Muscle of arm (tissue), 12 donors: ENCODE data around the gene QSOX1. TPM values are rescaled to one million over a fixed set of nuclear protein-coding genes. Genes with fewer than 3 reads are reported as not detected.

Experiments
- DNase-seq: peaks from one replicate; pipeline ENCODE4 v3.0.0-alpha.2; 2013
- polyA plus RNA-seq, 12 donors: library from polyadenylated mRNA; unstranded; fragments of 120-200 nt; gene quantifications; one replicate each; pipeline ENCODE4 v1.2.1, GENCODE V29; 2013; ENCODE audit not compliant: insufficient read length in 12 of 12

Gene QSOX1
- polyA plus RNA-seq, 12 donors, result 16.8 to 48.7 (median 25.8) TPM; not detected in 1

GRCh38 chr1:180231936-180232335 lies 77.3 kb downstream of the QSOX1 start:
- no peak for DNase-seq

DNA sequence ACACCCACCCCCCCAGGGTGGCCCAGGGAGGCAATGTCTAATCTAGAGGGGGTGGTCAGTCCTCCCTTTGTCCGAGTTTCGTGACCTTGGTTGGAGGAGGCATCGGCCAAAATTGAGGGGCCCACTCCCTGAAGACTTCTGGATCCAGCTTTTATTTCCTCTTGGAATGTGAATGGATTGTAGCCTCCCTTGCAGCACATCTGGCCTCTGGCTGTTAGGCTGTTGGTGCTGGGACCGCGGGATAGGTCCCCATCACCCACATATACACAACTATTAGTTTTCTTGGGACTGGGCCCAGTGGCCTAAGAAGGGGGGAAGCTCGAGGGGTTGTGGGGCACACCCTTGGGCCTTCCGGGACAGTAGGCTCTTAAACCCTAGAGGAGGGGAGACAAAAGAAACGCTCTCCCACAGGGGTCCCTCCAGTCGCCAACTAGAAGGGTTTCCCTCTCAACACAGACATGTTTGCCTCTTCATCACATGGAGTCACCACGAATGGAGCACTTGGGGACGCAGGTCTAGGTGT lies 77.9 kb downstream of the QSOX1 start:
- no peak for DNase-seq

DNA sequence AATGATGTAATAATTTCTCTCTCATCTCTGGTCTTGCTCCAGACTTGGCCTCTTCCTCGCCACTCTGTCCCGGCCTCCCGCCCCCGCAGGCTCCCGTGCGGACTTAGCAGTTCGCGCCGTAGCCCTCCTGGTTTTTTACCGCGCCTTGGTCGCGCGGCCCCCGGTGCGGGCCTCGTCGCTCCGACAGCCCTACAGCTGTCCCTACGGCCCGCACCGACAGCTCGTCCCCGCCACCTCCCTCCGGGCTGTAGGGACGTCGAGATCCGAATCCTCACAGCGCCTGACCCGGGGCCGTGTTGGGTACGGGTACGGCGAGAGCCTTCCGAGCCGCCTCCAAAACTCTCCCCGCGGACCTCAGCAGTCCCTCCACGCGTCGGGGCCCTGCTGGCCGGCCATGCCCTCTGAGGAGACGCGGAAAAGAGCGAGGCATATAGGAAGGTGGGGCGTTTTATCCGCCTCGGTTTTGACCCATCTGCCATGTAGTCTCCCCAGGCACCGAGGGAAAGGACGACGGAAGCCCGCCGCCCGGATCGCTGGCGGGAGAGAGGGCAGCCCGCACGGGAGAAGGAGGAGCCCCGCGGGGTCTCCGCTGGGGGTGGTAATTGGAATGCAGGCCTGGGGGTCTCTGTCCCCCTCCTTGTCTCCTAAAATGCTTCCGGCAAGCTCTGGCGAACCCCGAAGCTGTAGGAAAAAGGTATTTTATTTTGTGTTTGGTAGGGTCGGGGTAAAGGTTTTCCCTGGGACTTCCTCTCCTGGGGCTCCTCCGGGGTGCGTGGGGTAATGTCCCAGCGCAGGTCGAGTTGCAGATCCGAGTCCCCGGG lies 78.7 kb downstream of the QSOX1 start:
- no peak for DNase-seq

- DNase-seq, result no peak
These were observed 79.9 kb downstream of the QSOX1 start for GRCh38 chr1:180234369-180235076.

GRCh38 chr1:180235077-180235501 lies 80.4 kb downstream of the QSOX1 start:
- DNase-seq, result no peak

DNA sequence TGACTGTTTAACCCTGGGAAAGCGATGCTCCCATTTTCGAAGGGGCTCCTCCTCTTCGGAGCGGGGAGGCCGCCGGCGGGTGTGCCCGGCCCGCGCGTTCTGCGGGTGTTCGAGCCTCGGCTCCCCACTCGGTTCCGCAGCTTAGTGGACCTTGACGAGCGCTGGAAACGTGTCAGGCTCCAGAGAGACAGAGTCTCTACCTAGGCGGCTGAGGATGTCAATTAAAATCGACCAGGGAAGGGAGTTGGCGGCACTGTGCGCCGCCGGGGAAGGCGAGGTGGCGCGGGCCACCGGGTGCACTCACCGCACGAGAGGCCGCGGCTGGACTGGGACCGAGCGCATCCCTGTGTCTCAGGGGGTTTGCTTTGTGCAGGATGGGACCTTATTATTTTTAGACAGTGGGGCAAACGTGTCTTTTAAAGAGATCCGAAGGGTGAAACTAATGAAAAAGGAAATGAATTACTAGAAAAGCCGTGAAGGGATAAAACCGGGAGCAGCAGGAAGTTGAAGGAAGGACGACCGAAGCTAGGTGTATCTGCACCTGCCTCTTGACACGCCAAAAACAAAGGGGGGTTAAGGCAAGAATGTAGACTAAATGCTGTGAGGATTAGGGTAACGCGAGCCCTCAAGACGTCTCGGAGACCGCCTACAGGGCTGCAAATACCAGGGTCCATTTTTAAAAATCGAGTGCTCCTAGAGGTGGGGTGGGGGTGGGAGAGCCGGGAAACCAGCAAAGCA lies 81.0 kb downstream of the QSOX1 start:
- no peak for DNase-seq

DNA sequence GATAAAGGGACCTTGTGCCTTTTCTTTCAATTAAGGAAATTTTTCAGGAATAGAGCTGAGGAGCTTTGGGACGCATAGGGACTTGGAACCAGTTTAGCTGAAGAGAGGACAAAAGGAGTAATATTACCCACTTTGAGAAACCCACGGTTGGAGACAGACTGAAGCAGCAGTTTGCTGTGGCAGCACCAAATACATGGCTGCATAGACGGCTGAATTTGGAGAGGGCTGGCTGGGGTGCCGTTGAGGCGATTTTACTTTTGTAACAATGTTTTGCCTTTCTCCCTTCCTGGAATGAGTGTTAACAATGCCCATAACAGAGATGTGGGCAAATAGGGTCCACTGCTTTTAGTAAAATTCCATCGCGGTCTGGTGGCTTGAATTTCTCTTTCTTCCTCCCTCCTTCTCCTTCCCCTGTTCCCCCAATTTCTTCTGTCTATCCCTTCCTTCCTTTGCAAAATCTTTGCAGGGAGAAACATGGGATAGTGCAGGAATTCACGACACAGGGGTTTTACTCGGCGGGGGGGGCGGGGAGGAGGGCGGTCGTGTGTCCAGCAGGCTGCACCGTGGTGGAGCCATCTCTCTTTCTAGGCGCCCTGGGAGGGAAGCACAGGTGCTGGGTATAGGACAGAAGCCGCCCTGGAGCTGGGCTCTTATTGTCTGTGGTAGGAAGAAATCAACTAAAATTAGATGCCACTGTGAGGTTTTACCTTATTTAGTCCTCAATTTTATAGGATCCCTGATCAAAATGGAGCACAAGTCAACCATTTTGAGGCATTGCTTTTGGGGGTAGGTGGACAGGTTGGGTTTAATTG lies 82.2 kb downstream of the QSOX1 start:
- no peak for DNase-seq

GRCh38 chr1:180237869-180238476 lies 83.3 kb downstream of the QSOX1 start:
- no peak for DNase-seq

DNA sequence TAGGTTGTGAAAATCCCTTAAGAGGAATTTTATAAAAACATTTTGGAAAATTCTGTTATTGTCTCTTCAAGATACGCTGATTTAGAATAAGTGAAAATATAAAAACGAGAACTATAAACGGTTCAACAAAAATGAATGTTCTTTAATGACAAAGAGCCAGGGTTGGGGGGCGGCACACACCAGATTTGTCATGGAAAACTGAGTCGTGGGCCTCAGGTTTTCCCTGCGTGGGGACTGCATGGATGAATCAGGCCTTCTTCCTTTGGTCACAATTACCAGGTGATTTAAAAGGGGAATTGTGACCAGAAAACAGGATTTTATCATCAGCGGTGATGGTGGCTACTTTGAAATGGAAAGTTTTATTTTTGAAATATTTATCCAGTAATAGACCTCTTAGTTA lies 84.0 kb downstream of the QSOX1 start:
- DNase-seq, result no peak

DNA sequence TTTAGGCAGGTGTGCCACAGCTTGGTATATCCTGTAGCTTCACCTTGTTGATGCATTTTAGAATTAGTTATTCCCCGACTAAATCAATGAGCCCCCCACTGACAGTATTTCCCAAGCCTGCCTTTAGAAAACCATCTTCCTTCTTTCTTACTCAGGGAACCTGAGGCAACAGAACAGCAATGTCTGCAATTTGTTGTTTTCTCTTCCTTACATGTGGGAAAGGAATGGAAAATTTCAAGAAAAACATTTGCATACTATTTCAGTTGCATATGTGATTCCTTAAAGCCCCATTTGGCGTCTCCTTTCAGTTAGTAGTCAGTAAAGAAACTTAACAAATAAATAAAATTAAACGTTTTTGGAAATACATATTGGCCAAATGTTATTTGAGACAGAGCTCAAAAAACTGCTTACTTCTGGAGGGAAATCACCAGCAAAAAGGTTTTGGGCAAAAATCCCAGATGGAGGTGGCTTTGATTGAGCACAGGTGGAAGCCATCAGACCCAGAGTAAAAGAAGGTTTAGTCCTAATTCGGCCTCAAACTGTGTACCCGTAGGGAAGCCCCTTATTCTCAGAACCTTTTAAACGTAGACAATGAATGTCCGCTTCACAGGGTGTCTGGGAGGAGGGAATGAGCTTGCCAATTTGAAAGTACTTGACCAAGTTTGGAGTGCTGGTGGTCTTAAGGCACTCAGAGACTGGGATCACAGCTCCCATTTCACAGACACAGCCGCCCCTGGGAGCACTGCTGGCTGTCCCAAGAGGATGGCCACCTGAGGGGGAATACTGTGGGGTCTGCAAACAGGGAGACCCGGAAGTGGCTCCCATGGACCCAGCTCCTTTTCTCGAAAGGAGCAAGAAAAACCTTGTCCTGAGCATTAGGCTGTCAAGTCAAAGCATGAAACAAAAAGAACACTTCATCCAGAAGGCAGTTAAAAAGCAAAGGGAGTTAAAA lies 84.8 kb downstream of the QSOX1 start:
- DNase-seq, result no peak

DNA sequence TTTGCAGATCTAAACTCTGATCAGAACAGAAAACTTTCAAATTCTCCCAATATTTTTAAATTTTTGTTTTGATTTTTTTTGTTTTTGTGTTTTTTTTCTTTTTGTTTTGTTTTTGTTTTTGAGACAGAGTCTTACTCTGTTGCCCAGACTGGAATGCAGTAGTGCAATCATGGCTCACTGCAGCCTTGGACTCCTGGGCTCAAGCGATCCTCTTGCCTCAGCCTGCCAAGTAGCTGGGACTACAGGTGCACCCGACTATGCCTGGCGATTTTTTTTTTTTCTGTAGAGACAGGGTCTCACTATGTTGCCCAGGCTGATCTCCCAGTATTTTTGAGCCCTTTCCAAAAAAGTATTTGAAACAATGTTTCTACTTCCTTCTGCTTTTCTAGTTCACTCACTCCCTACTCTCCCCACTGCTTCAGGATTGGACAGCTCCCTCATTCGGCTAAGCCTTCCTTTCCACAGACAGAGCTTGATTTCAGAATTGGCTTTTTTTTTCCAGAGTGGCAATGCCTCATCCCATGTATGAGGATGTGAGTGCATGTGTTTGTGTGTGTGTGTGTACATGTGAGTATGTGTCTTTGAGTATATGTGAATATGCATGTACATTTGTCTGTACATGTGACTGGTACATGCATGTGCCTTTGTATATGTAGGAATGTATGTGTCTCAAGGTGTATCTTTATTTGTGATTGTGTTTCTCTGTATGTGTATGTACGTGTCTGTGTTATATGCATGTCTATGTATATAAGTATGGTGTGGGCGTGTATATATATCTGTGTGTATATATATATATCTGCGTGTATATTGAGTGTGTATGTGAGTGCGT lies 87.3 kb downstream of the QSOX1 start:
- no peak for DNase-seq

- DNase-seq, result no peak
These were observed 89.0 kb downstream of the QSOX1 start for GRCh38 chr1:180243517-180244221.

DNA sequence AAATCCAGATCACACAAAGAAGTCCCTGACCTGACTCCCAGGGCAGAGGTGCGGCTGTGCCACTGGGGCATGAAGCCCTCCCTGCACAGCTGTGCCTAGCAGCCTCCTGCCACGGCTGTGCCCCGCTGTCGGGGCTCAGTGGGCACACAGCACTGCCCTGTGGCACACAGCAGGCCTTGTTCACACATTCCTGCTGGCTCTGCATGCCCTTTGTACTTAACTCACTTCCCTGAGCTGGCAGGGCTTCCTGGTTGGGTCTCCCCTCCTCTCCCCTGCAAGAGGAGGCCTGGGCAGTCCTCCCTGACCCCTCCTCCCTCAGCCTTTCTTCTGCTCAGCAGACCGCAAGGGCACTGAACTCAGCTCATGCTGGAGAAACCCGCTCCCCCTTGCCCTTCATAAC lies 90.2 kb downstream of the QSOX1 start:
- no peak for DNase-seq

GRCh38 chr1:180246579-180246978 lies 91.9 kb downstream of the QSOX1 start:
- no peak for DNase-seq

GRCh38 chr1:180247061-180247460 lies 92.4 kb downstream of the QSOX1 start:
- DNase-seq, result no peak

GRCh38 chr1:180247580-180247979 lies 92.9 kb downstream of the QSOX1 start:
- no peak for DNase-seq

- DNase-seq, result no peak
These were observed 93.5 kb downstream of the QSOX1 start for GRCh38 chr1:180248176-180248575.
